Panc1 (cell line): ENCODE measurements around the gene TTF1. TPM values are rescaled to one million over a fixed set of nuclear protein-coding genes. Genes with fewer than 3 reads are reported as not detected.

Experiments
- ATAC-seq: fragments of 200-7000 bp; cut with Tn5 transposase; 2 replicates; pipeline ENCODE4 v1.9.1; 2020; ENCODE audit warnings: mild to moderate bottlenecking, moderate library complexity
- BruUV-seq: library from RNA; stranded (reverse); fragments of 400-500 nt; replicated peaks from 2 replicates; lab custom pipeline; 2021; lab: Mats Ljungman, UMichigan
- CTCF ChIA-PET: fragments of 300-600 bp; sonication (Branson Sonifier 250); formaldehyde crosslinking; loops from one replicate; lab custom pipeline; 2022; ENCODE audit warnings: antibody characterized with exemption; lab: Charles Lee
- POLR2A ChIA-PET: fragments of 300-600 bp; sonication (Branson Sonifier 250); formaldehyde crosslinking; loops from one replicate; lab custom pipeline; 2022; ENCODE audit warnings: antibody characterized with exemption; lab: Charles Lee
- DNase-seq: peaks from one replicate; pipeline ENCODE4 v3.0.0-alpha.2; 2010; ENCODE audit warnings: low read depth, low spot score
- H3K27ac ChIP-seq: 2 replicates; pipeline ENCODE4 v1.5.1; 2011; ENCODE audit warnings: mild to moderate bottlenecking, low read length, inconsistent platforms
- H3K27me3 ChIP-seq: fragments of 200-500 bp; sonication (Bioruptor generic); 2 replicates; pipeline ENCODE4 v1.6.0; 2014; ENCODE audit warnings: low read length, inconsistent platforms; ENCODE audit not compliant: control insufficient read depth, insufficient read depth
- H3K36me3 ChIP-seq: fragments of 200-500 bp; sonication (Bioruptor generic); 2 replicates; pipeline ENCODE4 v1.5.1; 2014; ENCODE audit warnings: inconsistent platforms, mild to moderate bottlenecking, low read length, moderate library complexity; ENCODE audit not compliant: control insufficient read depth, insufficient read depth
- H3K4me1 ChIP-seq: 2 replicates; pipeline ENCODE4 v1.5.1; 2011; ENCODE audit warnings: inconsistent platforms, mild to moderate bottlenecking, low read length, moderate library complexity; ENCODE audit not compliant: control insufficient read depth, insufficient read depth
- H3K4me3 ChIP-seq, 2 experiments: 2 replicates each; pipeline ENCODE4 v1.5.1; 2011 to 2012; ENCODE audit warnings: low read depth in 2 of 2, low read length in 2 of 2, mild to moderate bottlenecking in 2 of 2, inconsistent platforms in 1 of 2, moderate library complexity in 1 of 2
- H3K9me3 ChIP-seq: fragments of 200-500 bp; sonication (Bioruptor generic); 2 replicates; pipeline ENCODE4 v1.5.1; 2014; ENCODE audit warnings: low read depth, mild to moderate bottlenecking, inconsistent platforms, low read length, moderate library complexity; ENCODE audit not compliant: control insufficient read depth, insufficient read depth
- POLR2AphosphoS5 ChIP-seq: IDR thresholded peaks from 2 replicates; pipeline ENCODE4 v1.6.1; 2012; ENCODE audit warnings: mild to moderate bottlenecking, low read depth, low read length, moderate library complexity
- SIN3A ChIP-seq: IDR thresholded peaks from 2 replicates; pipeline ENCODE4 v1.6.1; 2012; ENCODE audit warnings: low read depth, mild to moderate bottlenecking, low read length, moderate library complexity, borderline replicate concordance; ENCODE audit not compliant: insufficient read depth
- TCF7L2 ChIP-seq: IDR thresholded peaks from 2 replicates; pipeline ENCODE4 v1.6.1; 2011; ENCODE audit warnings: mild to moderate bottlenecking, low read depth, low read length, inconsistent platforms
- in situ Hi-C: cut with HindIII; loops from 2 replicates; pipeline ENCODE4 v1.10.0; 2016; ENCODE audit warnings: low sequenced_read_pairs, low pct_unique_long_range_greater_than_20kb
- intact Hi-C: fragments of 100-400 bp; cut with micrococcal nuclease; formaldehyde crosslinking; loops from one replicate; pipeline ENCODE4 v1.10.0; 2022; ENCODE audit not compliant: unreplicated experiment
- total RNA-seq: library from RNA; stranded (reverse); gene quantifications from one replicate; pipeline ENCODE4 v1.2.1, GENCODE V29; 2021; ENCODE audit not compliant: unreplicated experiment
- TF ChIP-seq, protein P1 (sequence below), 2 experiments: IDR thresholded peaks; 2 replicates each; pipeline ENCODE4 v1.6.1; 2011 to 2012; ENCODE audit warnings: low read depth in 2 of 2, control low read depth in 1 of 2, low read length in 1 of 2, mild to moderate bottlenecking in 1 of 2, moderate library complexity in 1 of 2; ENCODE audit not compliant: insufficient read depth in 1 of 2
- TF ChIP-seq, protein P2 (sequence below): fragments of 450-650 bp; IDR thresholded peaks from 2 replicates; pipeline ENCODE4 v1.5.1; 2017; ENCODE audit warnings: mild to moderate bottlenecking

The TTF1 gene
- total RNA-seq, 1 experiment from 2014 or later, result 8.4 TPM

- no peaks in the 10 kb centered on the region for H3K4me1 ChIP-seq
- TF ChIP-seq SIN3A, result no peak
- H3K9me3 ChIP-seq, result no peaks in the 10 kb centered on the region
- H3K36me3 ChIP-seq, result no peaks in the 10 kb centered on the region; the same call in 1 of the 2 replicates
- BruUV-seq, result no TSS peak
- in situ Hi-C loops (no loop called here), intact Hi-C loops (no loop called here)
- DNase-seq, result no peak
- CTCF ChIA-PET, result no interaction called here
- H3K27me3 ChIP-seq, result no peaks in the 10 kb centered on the region
- no peak overlapping the region for H3K27ac ChIP-seq
- ATAC-seq, result no peak
- POLR2A ChIA-PET, result no interaction called here
- no peak overlapping the region for H3K4me3 ChIP-seq
Measured at GRCh38 chr9:132372177-132373095, 34.2 kb downstream of the TTF1 start.

GRCh38 chr9:132370592-132370991 lies 36.0 kb downstream of the TTF1 start:
- intact Hi-C loops, result no loop called here

More at GRCh38 chr9:132370592-132370991, 36.0 kb downstream of the TTF1 start:
- Histone ChIP-seq H3K9me3 (no peaks in the 10 kb centered on the region), H3K36me3 (no peaks in the 10 kb centered on the region), H3K27ac (no peak overlapping the region), H3K4me1 (no peaks in the 10 kb centered on the region), H3K4me3 (no peak overlapping the region), H3K27me3 (no peaks in the 10 kb centered on the region)
- CTCF ChIA-PET, result no interaction called here
- POLR2A ChIA-PET, result no interaction called here
- TF ChIP-seq TCF7L2, result no peak
- TF ChIP-seq, protein P1, sequence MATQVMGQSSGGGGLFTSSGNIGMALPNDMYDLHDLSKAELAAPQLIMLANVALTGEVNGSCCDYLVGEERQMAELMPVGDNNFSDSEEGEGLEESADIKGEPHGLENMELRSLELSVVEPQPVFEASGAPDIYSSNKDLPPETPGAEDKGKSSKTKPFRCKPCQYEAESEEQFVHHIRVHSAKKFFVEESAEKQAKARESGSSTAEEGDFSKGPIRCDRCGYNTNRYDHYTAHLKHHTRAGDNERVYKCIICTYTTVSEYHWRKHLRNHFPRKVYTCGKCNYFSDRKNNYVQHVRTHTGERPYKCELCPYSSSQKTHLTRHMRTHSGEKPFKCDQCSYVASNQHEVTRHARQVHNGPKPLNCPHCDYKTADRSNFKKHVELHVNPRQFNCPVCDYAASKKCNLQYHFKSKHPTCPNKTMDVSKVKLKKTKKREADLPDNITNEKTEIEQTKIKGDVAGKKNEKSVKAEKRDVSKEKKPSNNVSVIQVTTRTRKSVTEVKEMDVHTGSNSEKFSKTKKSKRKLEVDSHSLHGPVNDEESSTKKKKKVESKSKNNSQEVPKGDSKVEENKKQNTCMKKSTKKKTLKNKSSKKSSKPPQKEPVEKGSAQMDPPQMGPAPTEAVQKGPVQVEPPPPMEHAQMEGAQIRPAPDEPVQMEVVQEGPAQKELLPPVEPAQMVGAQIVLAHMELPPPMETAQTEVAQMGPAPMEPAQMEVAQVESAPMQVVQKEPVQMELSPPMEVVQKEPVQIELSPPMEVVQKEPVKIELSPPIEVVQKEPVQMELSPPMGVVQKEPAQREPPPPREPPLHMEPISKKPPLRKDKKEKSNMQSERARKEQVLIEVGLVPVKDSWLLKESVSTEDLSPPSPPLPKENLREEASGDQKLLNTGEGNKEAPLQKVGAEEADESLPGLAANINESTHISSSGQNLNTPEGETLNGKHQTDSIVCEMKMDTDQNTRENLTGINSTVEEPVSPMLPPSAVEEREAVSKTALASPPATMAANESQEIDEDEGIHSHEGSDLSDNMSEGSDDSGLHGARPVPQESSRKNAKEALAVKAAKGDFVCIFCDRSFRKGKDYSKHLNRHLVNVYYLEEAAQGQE (IDR thresholded peaks at IDR 0.05; ENCODE audit: insufficient read depth in 1 of 2, low read depth in 2 of 2, low read length in 1 of 2), result no peak
- no peak for TF ChIP-seq POLR2AphosphoS5
- no peak for TF ChIP-seq SIN3A
- TF ChIP-seq, protein P2, sequence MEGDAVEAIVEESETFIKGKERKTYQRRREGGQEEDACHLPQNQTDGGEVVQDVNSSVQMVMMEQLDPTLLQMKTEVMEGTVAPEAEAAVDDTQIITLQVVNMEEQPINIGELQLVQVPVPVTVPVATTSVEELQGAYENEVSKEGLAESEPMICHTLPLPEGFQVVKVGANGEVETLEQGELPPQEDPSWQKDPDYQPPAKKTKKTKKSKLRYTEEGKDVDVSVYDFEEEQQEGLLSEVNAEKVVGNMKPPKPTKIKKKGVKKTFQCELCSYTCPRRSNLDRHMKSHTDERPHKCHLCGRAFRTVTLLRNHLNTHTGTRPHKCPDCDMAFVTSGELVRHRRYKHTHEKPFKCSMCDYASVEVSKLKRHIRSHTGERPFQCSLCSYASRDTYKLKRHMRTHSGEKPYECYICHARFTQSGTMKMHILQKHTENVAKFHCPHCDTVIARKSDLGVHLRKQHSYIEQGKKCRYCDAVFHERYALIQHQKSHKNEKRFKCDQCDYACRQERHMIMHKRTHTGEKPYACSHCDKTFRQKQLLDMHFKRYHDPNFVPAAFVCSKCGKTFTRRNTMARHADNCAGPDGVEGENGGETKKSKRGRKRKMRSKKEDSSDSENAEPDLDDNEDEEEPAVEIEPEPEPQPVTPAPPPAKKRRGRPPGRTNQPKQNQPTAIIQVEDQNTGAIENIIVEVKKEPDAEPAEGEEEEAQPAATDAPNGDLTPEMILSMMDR, result no peak
- in situ Hi-C loops, result no loop called here
- ATAC-seq, result no peak
- no TSS peak for BruUV-seq
- DNase-seq, result no peak
